Lower lobe of right lung (tissue), 2 donors: ENCODE results near the gene CCL7. TPM values are rescaled to one million over a fixed set of nuclear protein-coding genes. Genes with fewer than 3 reads are reported as not detected.

Experiments used
- ATAC-seq, 2 donors: fragments of 200-7000 bp; cut with Tn5 transposase; one replicate each; pipeline ENCODE4 v1.9.1; 2020 to 2022; ENCODE audit warnings: mild to moderate bottlenecking in 2 of 2, moderate library complexity in 2 of 2
- DNase-seq: peaks from one replicate; pipeline ENCODE4 v3.0.0-alpha.2; 2020
- H3K27ac ChIP-seq: fragments of 200-600 bp; one replicate; pipeline ENCODE4 v1.8.0; 2022
- H3K27me3 ChIP-seq: fragments of 200-600 bp; one replicate; pipeline ENCODE4 v1.8.0; 2022; ENCODE audit warnings: low read depth
- H3K36me3 ChIP-seq: fragments of 200-600 bp; one replicate; pipeline ENCODE4 v1.8.0; 2022; ENCODE audit warnings: mild to moderate bottlenecking
- H3K4me1 ChIP-seq: fragments of 200-600 bp; one replicate; pipeline ENCODE4 v1.8.0; 2022
- H3K4me3 ChIP-seq: fragments of 200-600 bp; one replicate; pipeline ENCODE4 v1.8.0; 2022; ENCODE audit warnings: mild to moderate bottlenecking
- H3K9me3 ChIP-seq: fragments of 200-600 bp; one replicate; pipeline ENCODE4 v1.8.0; 2022
- CTCF ChIP-seq: fragments of 200-600 bp; IDR thresholded peaks from one replicate; pipeline ENCODE4 v1.8.0; 2022; ENCODE audit warnings: antibody characterized with exemption, mild to moderate bottlenecking
- intact Hi-C: fragments of 100-400 bp; cut with DNase I; formaldehyde crosslinking; loops from one replicate; pipeline ENCODE4 v1.11.0; 2022
- total RNA-seq: library from RNA; stranded (reverse); fragmentation: NEBNext Ultra II Directional; extraction: Animal tissue kit (Norgen Biotek cat#: 25700); gene quantifications from one replicate; pipeline ENCODE4 v1.2.1, GENCODE V29; 2021
- donor health status: DM: no; HTN: yes; CAD: no; lungs with severe emphysema.

CCL7 gene
- total RNA-seq, 1 donor from 2014 or later: not detected

- Histone ChIP-seq H3K4me3 (no peak overlapping the region), H3K27ac (no peak overlapping the region), H3K27me3 (no peaks in the 10 kb centered on the region), H3K36me3 (no peaks in the 10 kb centered on the region), H3K4me1 (peaks cover 15% of the 10 kb centered on the region), H3K9me3 (no peaks in the 10 kb centered on the region)
- intact Hi-C loops: no loop called here
- ATAC-seq (no peak), DNase-seq (no peak)
- no peak for TF ChIP-seq CTCF
Observed at GRCh38 chr17:34299956-34300577, 30.0 kb downstream of the CCL7 start.

- intact Hi-C loops: no loop called here
- Histone ChIP-seq H3K9me3 (no peaks in the 10 kb centered on the region), H3K36me3 (no peaks in the 10 kb centered on the region), H3K27ac (no peak overlapping the region), H3K4me3 (no peak overlapping the region), H3K27me3 (no peaks in the 10 kb centered on the region), H3K4me1 (peaks cover 15% of the 10 kb centered on the region)
- DNase-seq (no peak), ATAC-seq (no peak)
- no peak for TF ChIP-seq CTCF
Observed at GRCh38 chr17:34300652-34301370, 30.8 kb downstream of the CCL7 start.

GRCh38 chr17:34301986-34302385 lies 32.0 kb downstream of the CCL7 start:
- Histone ChIP-seq H3K4me1 (peaks cover 27% of the 10 kb centered on the region), H3K27ac (no peak overlapping the region), H3K36me3 (no peaks in the 10 kb centered on the region), H3K4me3 (no peak overlapping the region), H3K27me3 (no peaks in the 10 kb centered on the region), H3K9me3 (no peaks in the 10 kb centered on the region)
- no peak for TF ChIP-seq CTCF
- no peak for ATAC-seq
- no peak for DNase-seq
- intact Hi-C loops: no loop called here

- Histone ChIP-seq H3K27ac (no peak overlapping the region), H3K36me3 (no peaks in the 10 kb centered on the region), H3K27me3 (no peaks in the 10 kb centered on the region), H3K4me1 (peaks cover 34% of the 10 kb centered on the region), H3K9me3 (no peaks in the 10 kb centered on the region), H3K4me3 (no peak overlapping the region)
- DNase-seq (no peak), ATAC-seq (no peak)
- no peak for TF ChIP-seq CTCF
- intact Hi-C loops: no loop called here
Observed at GRCh38 chr17:34302636-34303035, 32.6 kb downstream of the CCL7 start.

- no peak for ATAC-seq
- TF ChIP-seq CTCF: no peak
- no peak for DNase-seq
- Histone ChIP-seq H3K9me3 (no peaks in the 10 kb centered on the region), H3K36me3 (no peaks in the 10 kb centered on the region), H3K4me1 (peaks cover 34% of the 10 kb centered on the region), H3K27me3 (no peaks in the 10 kb centered on the region), H3K27ac (no peak overlapping the region), H3K4me3 (no peak overlapping the region)
- intact Hi-C loops: no loop called here
Observed at GRCh38 chr17:34303606-34304005, 33.6 kb downstream of the CCL7 start.
